A204.1 (cell line): ENCODE measurements around the gene LRRC25.

Experiments used
- FAIRE-seq: peaks from 2 replicates; lab custom pipeline; 2012; peaks lifted over from hg19 to GRCh38; lab: Jason Lieb, UNC

The LRRC25 gene

DNA sequence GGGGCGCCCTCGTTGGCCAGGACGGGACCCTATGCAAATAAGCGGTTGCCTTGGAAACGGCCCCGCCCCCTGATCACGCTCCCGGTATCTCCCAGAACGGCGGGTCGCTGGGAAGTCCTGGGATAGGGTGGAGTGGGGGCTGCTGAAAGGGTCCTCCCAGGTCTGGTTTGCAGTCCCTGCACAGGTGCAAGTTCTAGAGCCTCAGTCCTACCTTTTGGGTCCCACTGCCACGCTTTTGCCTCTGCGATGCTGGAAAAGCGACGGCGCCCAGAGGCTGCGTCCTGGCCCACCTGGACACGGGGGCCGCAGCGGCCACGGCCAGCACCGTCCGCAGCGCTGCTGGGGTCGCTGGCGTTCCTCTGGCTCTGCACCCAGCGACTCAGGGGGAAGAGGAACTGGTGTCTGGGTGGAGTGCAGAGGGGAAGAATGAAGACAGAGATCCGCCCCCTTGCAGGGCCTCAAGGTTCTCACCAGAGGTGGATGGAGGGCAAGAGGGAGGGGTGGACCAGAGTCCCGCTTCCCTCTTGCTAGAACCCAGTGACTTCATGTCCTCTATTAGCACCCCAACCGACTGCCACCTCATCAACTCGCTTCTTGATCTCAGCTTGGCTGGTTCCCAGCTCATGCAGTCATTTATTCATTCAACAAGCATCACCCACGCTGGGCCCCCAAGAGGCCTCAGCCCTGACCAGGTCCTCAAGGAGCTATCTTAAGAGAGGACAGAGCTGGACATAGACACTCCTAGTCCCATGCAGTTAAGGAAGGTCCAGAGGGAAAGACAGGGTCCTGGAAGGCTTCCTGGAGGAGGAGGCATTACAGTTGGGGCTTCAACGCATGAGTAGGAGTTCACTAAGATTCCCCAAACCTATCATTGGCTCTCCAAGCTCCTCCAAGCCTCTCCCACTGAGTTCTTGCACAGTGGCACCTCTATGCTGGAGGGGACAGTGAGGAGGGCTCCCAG, at the start of gene LRRC25:
Gene LRRC25 (minus strand): TSS at position 381 of the 961 bp plus-strand sequence. CDS start 659 bp downstream, outside the sequence.
- FAIRE-seq, result no peak

DNA sequence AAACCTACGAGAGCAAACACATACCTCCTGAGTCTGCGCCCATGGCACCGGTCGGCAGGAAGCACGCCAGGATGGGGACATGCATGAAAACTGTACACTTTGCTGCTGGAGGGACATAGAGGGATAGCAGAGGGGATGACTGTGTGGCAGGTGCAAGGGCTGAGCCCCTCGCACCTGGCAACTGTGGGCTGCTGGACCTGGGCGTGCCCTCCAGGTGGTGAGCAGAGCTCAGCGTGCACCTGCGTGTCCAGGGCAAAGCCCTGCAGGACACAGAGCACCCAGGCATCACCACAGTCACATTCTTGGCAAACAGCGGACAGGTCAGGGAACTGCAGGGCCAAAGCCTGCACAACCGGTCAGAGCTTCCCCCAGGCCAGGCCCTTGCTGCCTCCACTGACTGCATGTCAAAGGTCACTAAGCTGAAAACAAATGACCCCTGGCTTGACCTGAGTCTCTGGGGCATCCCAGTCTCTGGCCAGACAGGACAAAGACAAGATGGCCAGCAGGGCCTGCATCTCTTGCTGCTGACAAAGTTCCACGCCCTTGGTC, 49.5 kb upstream of the LRRC25 start:
- FAIRE-seq, result no peak

DNA sequence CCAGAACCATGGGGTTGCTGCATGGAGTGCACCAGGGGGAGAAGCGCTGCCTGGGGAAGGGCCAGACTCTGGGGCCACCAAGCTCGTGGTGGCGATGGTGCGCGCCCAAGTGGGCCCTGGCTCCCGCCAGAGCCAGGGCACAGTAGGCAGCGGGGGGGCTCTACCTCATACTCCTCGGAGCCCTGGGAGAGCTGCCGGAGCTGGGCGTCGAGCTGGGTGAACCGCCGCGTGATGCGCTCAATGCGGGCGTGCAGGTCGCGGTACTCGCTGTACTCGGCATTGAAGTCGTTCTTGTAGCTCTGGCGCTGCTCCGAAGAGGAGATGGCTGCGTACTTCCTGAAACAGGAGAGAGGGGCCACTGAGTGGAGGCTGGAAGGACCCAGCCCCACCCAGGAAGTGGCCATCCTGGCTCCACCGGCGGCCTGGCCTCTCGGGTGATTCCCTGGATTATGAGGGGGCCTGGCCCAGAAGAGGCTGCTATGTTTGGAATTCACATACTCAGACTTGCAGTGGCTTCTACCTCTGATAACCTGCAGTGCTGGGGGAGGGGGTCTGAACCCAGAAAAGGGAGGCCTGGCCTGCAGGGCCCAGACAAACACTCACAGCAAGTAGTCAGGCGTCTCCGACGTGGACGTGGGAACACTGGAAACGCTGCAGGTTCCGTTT, 48.9 kb upstream of the LRRC25 start:
- no peak for FAIRE-seq

DNA sequence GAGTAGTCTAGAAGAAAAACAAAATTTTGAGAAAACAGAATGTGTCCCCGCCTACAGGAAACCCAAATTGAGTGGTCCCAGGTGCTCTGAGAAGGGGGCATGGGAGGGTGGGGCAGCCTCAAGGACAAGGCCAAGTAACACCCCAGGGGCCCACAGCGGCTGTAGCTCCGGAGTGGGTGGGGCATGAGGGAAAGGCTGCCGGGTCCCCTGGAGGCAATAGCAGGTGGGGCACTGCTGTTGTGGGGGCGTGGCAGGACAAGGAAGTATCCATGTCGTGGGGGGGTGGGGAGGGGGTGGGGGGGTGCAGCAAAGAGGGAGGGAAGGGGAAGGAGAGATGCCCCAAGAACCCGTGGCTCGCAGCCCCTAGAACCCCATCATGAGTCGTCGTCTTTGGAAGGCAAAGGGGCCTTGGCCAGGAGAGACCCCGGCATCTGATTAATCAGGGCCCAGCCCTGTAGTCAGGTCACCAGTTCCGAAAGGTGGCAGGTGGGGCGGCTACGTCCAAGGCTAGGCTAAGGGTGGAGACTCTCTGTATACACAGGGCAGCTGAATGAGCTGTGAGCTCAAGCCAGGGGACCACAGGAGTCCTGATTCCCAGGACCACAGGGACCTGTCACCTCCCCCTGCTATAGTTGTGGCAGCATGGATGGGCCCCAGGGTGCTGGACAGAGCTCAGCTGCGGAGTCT, 48.0 kb upstream of the LRRC25 start:
- no peak for FAIRE-seq

DNA sequence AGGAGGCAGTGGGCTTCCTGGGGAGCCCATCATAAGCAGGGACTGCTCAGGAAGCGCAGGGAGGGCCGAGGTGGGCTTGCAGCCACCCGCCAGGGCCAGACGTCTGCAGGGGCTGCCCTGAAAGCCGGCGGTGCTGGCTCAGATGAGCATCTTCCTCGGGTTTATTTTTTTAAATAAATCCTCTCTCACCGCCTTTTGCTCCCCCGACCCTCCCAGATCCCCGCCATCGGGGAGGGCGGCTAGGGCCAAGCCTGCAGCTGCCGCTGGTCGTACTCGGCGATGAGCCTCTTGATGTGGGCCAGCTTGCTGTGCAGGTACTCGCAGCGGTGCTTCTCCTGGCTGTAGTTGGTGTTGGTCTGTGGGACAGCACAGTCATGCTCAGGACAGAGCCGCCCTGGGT, 47.1 kb upstream of the LRRC25 start:
- FAIRE-seq, result no peak

DNA sequence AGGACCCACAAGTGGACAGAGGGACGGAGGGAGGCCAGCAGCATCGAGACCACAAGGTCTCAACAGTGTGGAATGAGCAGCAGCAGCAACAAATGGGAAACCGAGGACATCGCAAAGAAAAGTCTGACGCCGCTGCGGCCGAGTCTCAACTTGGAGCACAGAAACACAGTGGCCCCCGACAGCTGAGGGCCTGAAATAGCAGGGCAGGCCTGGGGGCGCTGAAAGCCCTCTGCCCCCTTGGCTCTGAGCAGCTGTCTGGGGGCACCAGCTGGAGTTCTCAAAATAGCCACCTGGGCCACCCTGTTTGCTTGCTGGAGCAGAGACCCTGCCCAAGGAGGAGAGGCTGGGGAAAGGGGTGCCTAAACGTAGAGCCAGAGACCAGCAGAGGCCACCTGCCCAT, 46.4 kb upstream of the LRRC25 start:
- FAIRE-seq, result no peak

DNA sequence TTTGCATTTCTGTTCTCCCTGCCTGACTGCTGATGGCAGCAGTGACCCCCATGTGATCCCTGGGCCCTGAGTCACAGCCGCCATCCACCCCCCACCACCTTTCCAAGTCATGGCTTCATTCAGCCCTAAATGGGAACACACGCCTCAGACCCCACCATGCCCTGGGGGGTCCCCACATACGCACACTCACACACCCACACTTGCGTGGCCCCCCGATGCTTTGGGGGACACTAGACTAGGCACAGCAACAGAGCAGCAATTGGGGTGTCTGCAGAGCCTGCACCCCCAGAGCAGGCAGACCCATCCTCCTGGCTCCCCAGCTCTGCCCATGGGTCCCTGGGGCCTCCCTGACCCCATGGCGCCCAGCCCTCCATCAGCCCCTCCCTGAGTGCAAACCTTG, 46.0 kb upstream of the LRRC25 start:
- no peak for FAIRE-seq

DNA sequence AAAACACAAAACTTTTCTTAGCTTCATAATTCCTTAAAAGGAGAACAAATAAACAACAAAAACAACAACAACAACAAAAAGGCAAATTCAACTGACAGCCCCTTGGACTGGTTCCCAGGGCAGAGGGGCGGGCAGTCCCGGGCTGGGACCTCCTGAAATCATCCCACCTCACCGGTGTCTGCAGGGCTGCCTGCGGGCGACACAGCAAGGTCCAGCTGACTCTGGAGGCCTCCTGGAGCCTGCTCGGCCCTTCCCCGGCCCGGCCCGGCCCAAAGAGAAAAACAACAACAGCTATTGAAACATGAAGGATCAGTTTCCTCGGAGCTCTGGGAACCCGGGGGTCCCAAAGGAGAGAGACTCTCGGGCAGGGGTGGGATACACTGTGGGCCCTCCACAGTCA, 45.5 kb upstream of the LRRC25 start:
- FAIRE-seq, result no peak

DNA sequence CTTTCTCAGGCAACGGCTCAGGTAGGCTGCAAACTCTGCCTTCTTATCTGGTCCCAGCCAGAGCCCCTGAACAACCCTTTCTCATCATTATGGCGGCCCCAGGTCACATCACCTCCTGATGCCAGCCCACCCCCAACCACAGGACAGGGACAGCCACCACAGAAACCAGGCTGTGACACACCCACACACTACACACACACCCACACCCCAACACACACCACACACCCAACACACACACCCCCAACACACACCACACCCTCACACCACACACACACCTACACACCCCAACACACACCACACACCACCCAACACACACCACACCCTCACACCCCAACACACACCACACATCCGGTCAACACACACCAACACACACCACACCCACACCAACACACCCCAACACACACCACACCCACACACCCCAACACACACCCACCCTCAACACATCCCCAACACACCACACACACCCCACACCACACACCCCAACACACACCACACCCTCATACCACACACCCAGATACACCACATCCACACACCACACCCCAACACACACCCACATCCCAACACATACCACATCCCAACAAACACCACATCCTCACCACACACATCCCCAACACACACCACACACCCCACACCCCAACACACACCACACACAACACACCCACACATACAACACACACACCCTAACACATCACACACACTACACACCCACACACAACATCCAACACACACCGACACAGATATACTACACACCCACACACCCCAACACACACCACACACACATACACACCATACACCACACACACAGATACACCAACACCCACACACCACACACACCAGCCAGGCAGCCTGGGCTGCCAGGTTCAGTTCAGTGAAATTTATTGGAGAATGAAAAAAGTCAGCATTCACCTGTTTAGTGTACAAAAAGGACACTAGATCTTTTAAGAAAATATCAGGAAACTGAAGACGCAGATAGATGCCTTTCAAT, 44.7 kb upstream of the LRRC25 start:
- FAIRE-seq, result no peak

DNA sequence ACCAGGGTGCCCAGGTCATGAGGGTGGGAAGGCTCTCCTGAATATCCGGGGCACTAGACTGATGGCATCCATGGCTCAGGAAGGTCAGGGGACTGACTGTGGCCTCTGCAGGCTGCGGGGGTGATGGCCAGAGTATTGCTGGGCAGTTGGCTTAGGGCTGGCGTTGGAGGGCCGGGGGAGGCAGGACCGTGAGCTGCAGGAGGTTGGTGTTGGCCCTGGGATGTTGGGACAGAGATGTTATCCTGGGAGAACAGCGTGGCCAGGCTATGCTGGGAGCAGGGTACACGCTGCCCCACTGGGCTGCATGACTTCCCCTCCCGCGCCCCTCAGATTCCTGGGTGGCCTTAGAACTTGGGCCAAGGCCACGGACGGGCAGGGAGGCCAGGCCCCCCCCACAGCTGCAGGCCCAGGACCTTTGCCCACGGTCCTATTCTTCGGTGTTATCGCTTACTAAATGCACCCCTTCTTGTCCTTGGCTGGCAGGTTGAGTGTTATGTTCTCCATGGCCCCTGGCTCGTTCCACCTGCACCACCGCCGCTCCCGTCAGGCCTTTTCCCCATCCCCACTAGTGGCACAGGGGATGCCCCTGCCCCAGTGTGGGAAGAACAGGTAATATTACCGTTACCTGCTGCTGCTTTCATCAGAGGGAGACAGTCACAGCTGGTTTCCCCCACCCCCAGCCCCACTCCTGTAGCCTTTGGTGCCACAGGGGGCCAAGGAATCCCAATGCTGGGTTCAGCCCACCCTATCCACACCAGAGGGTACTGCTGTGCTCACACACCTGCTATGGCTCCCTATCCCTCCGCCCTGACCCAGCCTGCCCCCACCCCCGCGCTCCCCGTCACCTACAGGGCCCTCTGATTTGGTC, 43.7 kb upstream of the LRRC25 start:
- no peak for FAIRE-seq

DNA sequence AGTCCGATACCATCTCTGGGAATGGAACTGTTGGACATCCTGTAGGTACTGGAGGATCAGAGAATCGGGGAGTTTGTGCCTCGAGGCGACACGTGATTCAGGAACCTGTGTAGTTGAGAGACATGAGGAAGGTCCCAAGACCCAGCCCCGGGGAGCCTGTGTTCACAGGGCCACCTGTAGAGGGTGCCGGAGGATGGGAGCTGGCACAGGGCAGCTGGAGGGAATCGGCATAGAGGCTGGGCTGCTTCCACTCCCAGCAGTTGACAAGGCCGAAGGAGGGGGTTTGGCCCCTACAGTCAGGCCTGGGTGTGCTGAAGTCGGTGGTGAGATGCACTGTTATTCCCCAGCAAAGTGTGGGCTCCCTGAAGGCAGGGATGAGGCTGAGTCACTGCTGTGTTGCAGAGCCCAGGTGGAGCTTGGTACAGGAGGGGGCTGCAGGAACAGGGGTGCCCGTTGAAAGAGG, 43.0 kb upstream of the LRRC25 start:
- FAIRE-seq, result no peak

DNA sequence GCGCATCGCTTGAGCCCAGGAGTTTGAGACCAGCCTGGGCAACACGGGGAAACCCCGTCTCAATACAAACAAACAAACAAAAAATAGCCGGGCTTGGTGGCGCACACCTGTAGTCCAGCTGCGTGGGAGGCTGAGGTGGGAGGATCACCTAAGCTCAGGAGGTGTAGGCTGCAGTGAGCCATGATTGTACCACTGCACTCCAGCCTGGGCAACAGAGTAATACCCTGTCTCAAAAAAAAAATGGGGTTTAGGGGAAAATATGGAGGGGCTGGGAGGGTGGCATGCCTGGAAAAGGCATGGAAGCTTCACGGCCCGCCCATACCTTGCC, 42.5 kb upstream of the LRRC25 start:
- FAIRE-seq, result no peak

DNA sequence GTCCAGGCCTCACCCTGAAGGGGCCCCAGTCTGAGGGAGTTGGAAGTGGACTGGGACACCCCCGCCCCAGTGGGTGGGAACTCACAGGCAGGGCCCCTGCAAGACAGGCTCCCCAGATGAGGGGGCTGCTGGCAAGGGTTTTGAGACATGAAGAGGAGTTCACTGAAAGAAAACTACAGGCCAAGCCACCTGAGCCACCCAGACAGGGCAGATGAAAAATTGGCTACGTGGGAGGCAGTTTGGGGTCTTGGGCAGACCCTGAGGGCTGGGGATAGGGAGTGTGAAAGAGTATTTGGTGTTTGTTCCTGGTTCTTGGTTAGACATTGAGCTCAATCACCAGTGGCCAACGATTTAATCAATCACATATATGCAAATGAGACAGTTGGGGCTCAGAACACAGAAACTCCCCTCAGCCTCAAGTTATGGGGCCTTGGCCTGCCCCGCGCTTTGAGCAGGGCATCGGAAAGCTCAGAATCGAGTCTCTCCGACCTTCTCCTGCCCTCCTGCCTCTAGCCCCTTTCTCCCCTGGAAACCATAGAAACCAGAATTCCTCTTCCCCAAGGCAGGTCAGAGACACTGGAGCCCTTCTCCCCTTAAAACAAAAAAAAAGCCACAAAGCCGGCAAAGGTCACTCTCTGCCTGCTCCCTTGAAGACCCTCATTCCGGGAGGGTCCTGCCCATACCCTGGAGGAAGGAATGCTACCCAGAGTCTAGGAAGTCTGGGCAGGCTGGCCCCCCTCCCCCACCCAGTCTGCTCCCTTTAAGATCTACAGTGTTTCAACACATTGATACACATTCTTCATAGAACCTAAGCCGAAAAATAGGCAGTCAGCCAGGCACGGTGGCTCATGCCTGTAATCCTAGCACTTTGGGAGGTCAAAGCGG, 41.8 kb upstream of the LRRC25 start:
- no peak for FAIRE-seq

DNA sequence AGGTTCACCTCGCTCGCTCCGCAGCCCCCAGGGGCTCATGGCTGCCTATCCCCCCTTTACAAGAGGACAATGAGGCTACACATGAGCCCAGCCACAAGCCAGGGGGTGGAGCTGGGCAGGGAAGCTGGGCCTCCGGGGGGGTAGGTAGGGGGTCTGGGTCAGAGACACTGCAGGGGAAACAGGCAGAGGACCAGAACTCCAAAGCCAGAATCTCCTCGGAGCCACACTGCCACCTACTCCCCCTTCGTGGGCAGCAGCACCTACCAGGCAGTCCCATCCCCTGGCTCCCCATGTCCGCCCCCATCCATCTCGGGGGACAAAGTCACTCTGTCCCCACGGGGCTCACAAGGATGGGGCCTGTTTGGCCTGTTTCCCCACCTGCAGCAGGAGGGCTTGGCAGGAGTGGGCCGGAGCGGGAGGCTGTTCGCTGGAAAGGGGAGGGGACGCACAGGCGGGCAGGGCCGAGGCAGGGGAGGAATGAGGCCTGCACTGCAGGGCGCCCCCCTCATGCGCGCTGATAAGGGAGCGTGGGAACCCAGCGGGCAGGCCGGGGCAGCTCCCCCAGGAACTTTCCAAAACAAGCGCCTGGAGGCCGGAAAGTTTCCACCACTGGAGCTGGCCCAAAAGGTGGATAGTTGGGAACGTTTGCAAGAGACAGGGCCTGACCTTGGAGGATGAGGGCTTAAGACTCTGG, 41.1 kb upstream of the LRRC25 start:
- no peak for FAIRE-seq

DNA sequence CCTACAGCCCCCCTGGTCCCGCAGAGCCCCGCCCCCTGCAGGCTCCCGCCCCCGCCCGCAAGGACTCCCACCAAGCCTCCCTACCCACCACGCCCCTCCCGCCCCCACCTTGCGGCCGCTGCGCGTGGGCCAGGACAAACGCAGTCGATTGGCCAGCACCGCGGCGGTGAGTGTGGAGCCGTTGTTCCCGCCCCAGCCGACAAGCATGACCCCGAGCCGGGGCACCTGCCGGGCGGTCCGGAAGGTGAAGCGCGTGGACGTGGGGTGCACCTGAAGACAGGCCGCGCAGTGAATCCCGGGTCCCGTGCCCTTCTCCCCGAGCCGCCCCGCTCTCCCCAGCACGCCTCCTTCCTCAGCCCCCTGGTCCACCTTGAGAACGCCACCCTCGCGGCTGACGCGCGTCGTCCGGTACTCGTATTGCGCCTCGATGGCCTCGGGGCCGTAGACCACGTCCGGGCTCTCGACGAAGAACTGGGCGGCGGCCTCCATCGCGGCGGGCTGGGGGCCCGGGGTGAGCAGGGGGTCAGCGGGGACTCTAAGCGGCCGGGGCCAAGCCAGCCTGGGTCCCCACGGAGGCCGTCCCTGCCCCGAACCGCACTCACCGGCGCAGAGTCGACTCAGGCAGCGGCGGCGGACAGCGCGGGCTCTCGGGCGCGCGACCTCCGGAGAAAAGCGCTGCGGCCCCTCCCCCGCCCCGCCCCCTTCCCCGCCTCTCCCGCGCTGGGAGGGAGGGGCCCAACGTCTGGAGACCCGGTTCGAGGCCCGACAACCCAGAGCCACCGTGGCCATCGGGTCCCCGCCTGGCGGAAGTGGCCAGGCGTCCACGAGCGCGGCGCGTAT, 40.3 kb upstream of the LRRC25 start, which contains the start of gene ISYNA1:
Gene ISYNA1 (minus strand): TSS at position 643 of the 840 bp plus-strand sequence. CDS start 154 bp downstream, at position 489.
- FAIRE-seq, result no peak

DNA sequence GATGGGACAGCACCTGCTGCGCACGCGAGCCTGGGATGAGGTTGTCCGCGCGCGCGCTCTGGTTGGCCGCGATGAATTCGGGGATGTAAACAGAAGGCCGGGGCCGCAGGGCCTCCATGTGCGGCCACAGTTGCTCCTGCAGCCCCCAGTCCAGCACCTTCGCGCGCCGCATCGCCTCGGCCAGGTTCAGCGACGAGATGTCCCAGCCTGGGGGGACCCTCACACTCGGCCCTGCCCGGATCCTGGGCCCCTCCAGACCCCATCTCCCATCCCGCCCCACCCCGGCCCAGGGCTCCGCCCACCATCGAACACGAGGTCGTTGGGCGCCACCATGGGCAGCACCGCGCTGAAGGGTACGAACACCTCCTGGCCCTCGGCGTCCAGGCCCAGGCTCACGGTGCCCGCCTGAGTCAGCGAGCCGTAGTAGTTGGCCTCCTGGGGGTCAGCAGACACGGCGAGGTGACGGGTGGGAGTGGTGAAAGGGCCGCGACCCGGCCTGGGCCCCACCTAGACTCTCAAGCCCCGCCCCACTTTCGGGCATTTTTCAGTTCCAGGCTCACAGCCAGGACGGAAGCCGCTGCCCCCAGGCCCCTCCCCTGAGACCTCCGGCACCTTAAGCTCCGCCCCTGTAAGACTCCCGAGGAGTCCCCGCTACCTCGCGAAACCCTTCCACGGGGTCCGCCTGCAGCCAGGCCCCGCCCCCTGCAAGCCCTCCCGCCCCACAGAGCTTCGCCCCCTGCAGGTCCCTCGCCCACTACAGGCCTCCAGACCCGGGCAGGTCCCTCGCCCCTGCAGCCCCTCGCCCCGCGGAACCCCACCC, 39.5 kb upstream of the LRRC25 start:
- FAIRE-seq, result no peak
